Spleen (tissue), 7 donors: ENCODE measurements around the gene CACNA2D3.

Experiments used
- POLR2A ChIP-seq, 3 donors: fragments of 450-650 bp; IDR thresholded peaks; one replicate each; pipeline ENCODE4 v1.5.1; 2017; ENCODE audit warnings: antibody characterized with exemption in 3 of 3, mild to moderate bottlenecking in 1 of 3
- POLR2AphosphoS5 ChIP-seq, 3 donors: sonication (generic); formaldehyde crosslinking; IDR thresholded peaks; one replicate each; pipeline ENCODE4 v1.5.1; 2017; ENCODE audit warnings: antibody characterized with exemption in 3 of 3
- TF ChIP-seq, protein P1 (sequence below), 11 experiments: fragments of 200-600 bp in 7 of 11; fragments of 450-650 bp in 4 of 11; sonication (generic) in 4 of 11; IDR thresholded peaks in 8 of 11; conservative IDR thresholded peaks in 3 of 11; 1 replicate in 7 of 11; 2 replicates in 4 of 11; pipeline versions ENCODE4 v1.4.0 to v1.8.0; 2016 to 2021; ENCODE audit warnings: antibody characterized with exemption in 11 of 11, inconsistent platforms in 4 of 11, mild to moderate bottlenecking in 1 of 11
- donor health status: DM: no; HTN: no; CAD: no; lungs with moderate emphysema.
- donor health status: DM: no; HTN: no; CAD: no.
- donor health status: DM: no; HTN: no; CAD: no.

DNA sequence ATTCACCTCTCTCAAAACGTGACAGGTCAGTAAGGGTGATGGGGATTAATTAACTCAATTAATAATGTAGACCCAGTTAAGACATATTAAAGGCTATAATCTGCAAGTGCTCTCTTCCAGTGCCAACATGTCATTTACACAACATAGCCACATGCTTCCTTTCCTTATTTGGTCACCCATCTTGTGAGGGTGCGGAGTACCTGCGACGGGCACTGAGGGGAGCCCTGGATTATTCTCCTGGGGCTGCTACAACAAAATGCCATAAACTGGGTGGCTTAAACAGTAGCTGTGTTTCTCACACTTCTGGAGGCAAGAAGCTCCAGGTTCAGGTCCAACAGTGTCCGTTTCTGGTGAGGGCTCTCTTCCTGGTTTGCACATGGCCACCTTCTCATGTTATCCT is 962.9 kb downstream of the CACNA2D3 start:
- TF ChIP-seq POLR2AphosphoS5 (IDR thresholded peaks at IDR 0.05): no peak
- TF ChIP-seq, protein P1, sequence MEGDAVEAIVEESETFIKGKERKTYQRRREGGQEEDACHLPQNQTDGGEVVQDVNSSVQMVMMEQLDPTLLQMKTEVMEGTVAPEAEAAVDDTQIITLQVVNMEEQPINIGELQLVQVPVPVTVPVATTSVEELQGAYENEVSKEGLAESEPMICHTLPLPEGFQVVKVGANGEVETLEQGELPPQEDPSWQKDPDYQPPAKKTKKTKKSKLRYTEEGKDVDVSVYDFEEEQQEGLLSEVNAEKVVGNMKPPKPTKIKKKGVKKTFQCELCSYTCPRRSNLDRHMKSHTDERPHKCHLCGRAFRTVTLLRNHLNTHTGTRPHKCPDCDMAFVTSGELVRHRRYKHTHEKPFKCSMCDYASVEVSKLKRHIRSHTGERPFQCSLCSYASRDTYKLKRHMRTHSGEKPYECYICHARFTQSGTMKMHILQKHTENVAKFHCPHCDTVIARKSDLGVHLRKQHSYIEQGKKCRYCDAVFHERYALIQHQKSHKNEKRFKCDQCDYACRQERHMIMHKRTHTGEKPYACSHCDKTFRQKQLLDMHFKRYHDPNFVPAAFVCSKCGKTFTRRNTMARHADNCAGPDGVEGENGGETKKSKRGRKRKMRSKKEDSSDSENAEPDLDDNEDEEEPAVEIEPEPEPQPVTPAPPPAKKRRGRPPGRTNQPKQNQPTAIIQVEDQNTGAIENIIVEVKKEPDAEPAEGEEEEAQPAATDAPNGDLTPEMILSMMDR (IDR thresholded peaks at IDR 0.05 in 8 of 11, conservative IDR thresholded peaks at IDR 0.05 in 3 of 11): no peak
- TF ChIP-seq POLR2A (IDR thresholded peaks at IDR 0.05): no peak
